GM19023 (cell line): ENCODE measurements around the gene SIK2.
A peak's percentile ranks its signal among the peaks of the same experiment; 100 is the strongest.

Experiments
- ATAC-seq: cut with Tn5 transposase; IDR thresholded peaks from one replicate; pipeline ENCODE4 v1.9.1; 2021; ENCODE audit warnings: mild to moderate bottlenecking, moderate library complexity; ENCODE audit not compliant: unreplicated experiment

SIK2 gene

GRCh38 chr11:111601979-111602864, at the start of gene SIK2:
Gene SIK2 (plus strand): TSS chr11:111602449. CDS start chr11:111602564, 115 bp downstream.
- peak; percentile 85 for ATAC-seq

- ATAC-seq = no peak
Measured at GRCh38 chr11:111554532-111554931, 47.7 kb upstream of the SIK2 start.

- ATAC-seq = no peak
Measured at GRCh38 chr11:111555255-111555654, 47.0 kb upstream of the SIK2 start.

- ATAC-seq = no peak
Measured at GRCh38 chr11:111557425-111558111, 44.7 kb upstream of the SIK2 start.

GRCh38 chr11:111559800-111560464, 42.3 kb upstream of the SIK2 start:
- ATAC-seq = no peak

- no peak for ATAC-seq
Measured at GRCh38 chr11:111560800-111561199, 41.4 kb upstream of the SIK2 start.

- no peak for ATAC-seq
Measured at GRCh38 chr11:111561306-111561705, 40.9 kb upstream of the SIK2 start.

GRCh38 chr11:111561791-111562325, 40.4 kb upstream of the SIK2 start:
- no peak for ATAC-seq

GRCh38 chr11:111562692-111563389, 39.4 kb upstream of the SIK2 start:
- no peak for ATAC-seq

GRCh38 chr11:111565114-111565720, 37.0 kb upstream of the SIK2 start:
- ATAC-seq = no peak

- ATAC-seq = no peak
Measured at GRCh38 chr11:111566324-111566723, 35.9 kb upstream of the SIK2 start.

GRCh38 chr11:111569476-111569875, 32.8 kb upstream of the SIK2 start:
- no peak for ATAC-seq

GRCh38 chr11:111570796-111571195, 31.5 kb upstream of the SIK2 start:
- ATAC-seq = no peak

- no peak for ATAC-seq
Measured at GRCh38 chr11:111571829-111572501, 30.3 kb upstream of the SIK2 start.

GRCh38 chr11:111572581-111572980, 29.7 kb upstream of the SIK2 start:
- ATAC-seq = no peak

GRCh38 chr11:111573821-111574249, 28.4 kb upstream of the SIK2 start:
- ATAC-seq = no peak

GRCh38 chr11:111574373-111575225, 27.6 kb upstream of the SIK2 start:
- no peak for ATAC-seq

GRCh38 chr11:111575740-111576139, 26.5 kb upstream of the SIK2 start:
- ATAC-seq = no peak

- ATAC-seq = no peak
Measured at GRCh38 chr11:111577821-111578220, 24.4 kb upstream of the SIK2 start.
